Measurements from ENCODE around the gene LAMB1. TPM values are rescaled to one million over a fixed set of nuclear protein-coding genes. Genes with fewer than 3 reads are reported as not detected.

LAMB1 gene
- 266 and 290 TPM in 2 replicates for polyA plus RNA-seq (2011; rRNA removed)
- 418 and 582 TPM in 2 replicates for polyA minus RNA-seq (2011; rRNA and poly(A)+ RNA removed)

GRCh38 chr7:108002726-108003598 lies at the start of gene LAMB1:
Gene LAMB1, minus strand, starts transcription at chr7:108003161. Its CDS starts 276 bp downstream, at chr7:108002885.
- TF ChIP-seq CTCF (IDR thresholded peaks at IDR 0.05; ENCODE audit: low read depth, low read length) = no peak
- H3K4me3 ChIP-seq (ENCODE audit: low read depth, low read length) = peak within 1 kb of the TSS; percentile 84
- peak within 1 kb of the TSS; percentile 86 for H3K27ac ChIP-seq (ENCODE audit: low read depth, low read length)
- no peaks in the 10 kb centered on the region for H3K27me3 ChIP-seq (ENCODE audit: control insufficient read depth, insufficient read depth, low read length)
- DNase-seq (ENCODE audit: low read depth, low spot score) = no peak
- POLR2A ChIA-PET = interaction anchor here (0.6 to 2.5 kb wide), 10 partner anchors 9 to 143 kb away, joined by 3 to 9 read pairs (median 4); no protein-coding TSS in a partner anchor
- H3K9me3 ChIP-seq (ENCODE audit: control insufficient read depth, insufficient read depth, low read length) = peaks cover 7% of the 10 kb centered on the region; the same call in 1 of the 2 replicates
- CTCF ChIA-PET = interaction anchor here (0.6 to 2.7 kb wide), 6 partner anchors 11 to 143 kb away, joined by 3 to 24 read pairs (median 4); no protein-coding TSS in a partner anchor

GRCh38 chr7:108051454-108051853 lies 48.5 kb upstream of the LAMB1 start:
- no peak for DNase-seq (ENCODE audit: low read depth, low spot score)
- CTCF ChIA-PET = interaction anchor here (2.5 kb wide), 1 partner anchor 35 kb away, joined by 9 read pairs; no protein-coding TSS in a partner anchor

GRCh38 chr7:108049962-108050361 lies 47.0 kb upstream of the LAMB1 start:
- ChIA-PET POLR2A (no interaction called here), CTCF (interaction anchor here (2.5 kb wide), 1 partner anchor 33 kb away, joined by 9 read pairs; no protein-coding TSS in a partner anchor)
- Histone ChIP-seq H3K27ac (ENCODE audit: low read depth, low read length) (no peak overlapping the region), H3K27me3 (ENCODE audit: control insufficient read depth, insufficient read depth, low read length) (no peaks in the 10 kb centered on the region), H3K4me3 (ENCODE audit: low read depth, low read length) (no peak overlapping the region), H3K9me3 (ENCODE audit: control insufficient read depth, insufficient read depth, low read length) (no peaks in the 10 kb centered on the region)
- DNase-seq (ENCODE audit: low read depth, low spot score) = no peak
- TF ChIP-seq CTCF (IDR thresholded peaks at IDR 0.05; ENCODE audit: low read depth, low read length) = no peak

More at GRCh38 chr7:108051454-108051853, 48.5 kb upstream of the LAMB1 start:
- no peak for TF ChIP-seq CTCF (IDR thresholded peaks at IDR 0.05; ENCODE audit: low read depth, low read length)
- H3K27me3 ChIP-seq (ENCODE audit: control insufficient read depth, insufficient read depth, low read length) = no peaks in the 10 kb centered on the region
- H3K27ac ChIP-seq (ENCODE audit: low read depth, low read length) = no peak overlapping the region
- POLR2A ChIA-PET = no interaction called here
- H3K9me3 ChIP-seq (ENCODE audit: control insufficient read depth, insufficient read depth, low read length) = no peaks in the 10 kb centered on the region; the same call in 1 of the 2 replicates
- H3K4me3 ChIP-seq (ENCODE audit: low read depth, low read length) = no peak overlapping the region

- no peak overlapping the region for H3K4me3 ChIP-seq (ENCODE audit: low read depth, low read length)
- no peak overlapping the region for H3K27ac ChIP-seq (ENCODE audit: low read depth, low read length)
- DNase-seq (ENCODE audit: low read depth, low spot score) = no peak
- CTCF ChIA-PET = no interaction called here
- H3K9me3 ChIP-seq (ENCODE audit: control insufficient read depth, insufficient read depth, low read length) = no peaks in the 10 kb centered on the region
- POLR2A ChIA-PET = no interaction called here
- no peaks in the 10 kb centered on the region for H3K27me3 ChIP-seq (ENCODE audit: control insufficient read depth, insufficient read depth, low read length)
- TF ChIP-seq CTCF (IDR thresholded peaks at IDR 0.05; ENCODE audit: low read depth, low read length) = no peak
Observed at GRCh38 chr7:108048422-108048821, 45.5 kb upstream of the LAMB1 start.

Data from AG04450 (cell line).